OCI-M2 (cell line): ENCODE results near the gene USH1C.

Experiments used
- DNase-seq: peaks from one replicate; lab custom pipeline; 2025; ENCODE audit not compliant: unreplicated experiment; lab: John Stamatoyannopoulos, UW

Gene USH1C

GRCh38 chr11:17571431-17572358, 27.5 kb upstream of the USH1C start:
- DNase-seq, result no peak

- no peak for DNase-seq
Observed at GRCh38 chr11:17570034-17570433, 25.8 kb upstream of the USH1C start.

- no peak for DNase-seq
Observed at GRCh38 chr11:17568944-17569343, 24.7 kb upstream of the USH1C start.

- no peak for DNase-seq
Observed at GRCh38 chr11:17564687-17565042, 20.4 kb upstream of the USH1C start.

- no peak for DNase-seq
Observed at GRCh38 chr11:17563961-17564686, 19.9 kb upstream of the USH1C start.

- DNase-seq, result no peak
Observed at GRCh38 chr11:17563231-17563646, 19.0 kb upstream of the USH1C start.

- no peak for DNase-seq
Observed at GRCh38 chr11:17561526-17561925, 17.3 kb upstream of the USH1C start.

GRCh38 chr11:17561111-17561415, 16.8 kb upstream of the USH1C start:
- no peak for DNase-seq

- no peak for DNase-seq
Observed at GRCh38 chr11:17560281-17561110, 16.3 kb upstream of the USH1C start.

- no peak for DNase-seq
Observed at GRCh38 chr11:17559341-17560087, 15.3 kb upstream of the USH1C start.

GRCh38 chr11:17558916-17559315, 14.7 kb upstream of the USH1C start:
- no peak for DNase-seq

GRCh38 chr11:17558025-17558780, 14.0 kb upstream of the USH1C start:
- no peak for DNase-seq

GRCh38 chr11:17556999-17557398, 12.8 kb upstream of the USH1C start:
- DNase-seq, result no peak

- DNase-seq, result no peak
Observed at GRCh38 chr11:17554487-17554886, 10.3 kb upstream of the USH1C start.

GRCh38 chr11:17553249-17553546, 9.0 kb upstream of the USH1C start:
- DNase-seq, result no peak

- no peak for DNase-seq
Observed at GRCh38 chr11:17552392-17553248, 8.4 kb upstream of the USH1C start.

GRCh38 chr11:17552041-17552355, 7.8 kb upstream of the USH1C start:
- no peak for DNase-seq

- no peak for DNase-seq
Observed at GRCh38 chr11:17551347-17552040, 7.3 kb upstream of the USH1C start.
